H9 (cell line): ENCODE measurements around the gene ZBTB22. TPM values are rescaled to one million over a fixed set of nuclear protein-coding genes. Genes with fewer than 3 reads are reported as not detected.
A peak's percentile ranks its signal among the peaks of the same experiment; 100 is the strongest.

Experiments used
- DNase-seq: peaks from one replicate; pipeline ENCODE4 v3.0.0-alpha.2; 2017
- H2AFZ ChIP-seq: one replicate; pipeline ENCODE4 v1.6.1; 2013; ENCODE audit warnings: mild to moderate bottlenecking, low read length, control low read depth, moderate library complexity
- H2AK5ac ChIP-seq: 2 replicates; pipeline ENCODE4 v1.6.1; 2013; ENCODE audit warnings: low read length, control low read depth, mixed read lengths; ENCODE audit not compliant: insufficient read length
- H2BK120ac ChIP-seq: one replicate; pipeline ENCODE4 v1.6.1; 2013; ENCODE audit warnings: low read depth, mild to moderate bottlenecking, low read length, control low read depth, inconsistent platforms; ENCODE audit not compliant: poor library complexity, severe bottlenecking
- H2BK12ac ChIP-seq: 2 replicates; pipeline ENCODE4 v1.6.1; 2013; ENCODE audit warnings: low read length, control low read depth, mixed read lengths, low read depth; ENCODE audit not compliant: insufficient read length
- H2BK15ac ChIP-seq: 2 replicates; pipeline ENCODE4 v1.6.1; 2013; ENCODE audit warnings: low read depth, low read length, control low read depth
- H2BK20ac ChIP-seq: one replicate; pipeline ENCODE4 v1.6.1; 2013; ENCODE audit warnings: low read depth, mild to moderate bottlenecking, low read length, control low read depth, inconsistent platforms; ENCODE audit not compliant: poor library complexity, severe bottlenecking
- H2BK5ac ChIP-seq: 2 replicates; pipeline ENCODE4 v1.6.1; 2013; ENCODE audit warnings: low read length, control low read depth, mixed read lengths; ENCODE audit not compliant: insufficient read length
- H3K14ac ChIP-seq: 2 replicates; pipeline ENCODE4 v1.6.1; 2013; ENCODE audit warnings: low read length, control low read depth; ENCODE audit not compliant: insufficient read depth
- H3K18ac ChIP-seq: 2 replicates; pipeline ENCODE4 v1.6.1; 2013; ENCODE audit warnings: low read depth, mild to moderate bottlenecking, mixed read lengths, low read length, control low read depth; ENCODE audit not compliant: insufficient read length
- H3K23ac ChIP-seq: 2 replicates; pipeline ENCODE4 v1.6.1; 2013; ENCODE audit warnings: low read length, control low read depth, mixed read lengths, low read depth; ENCODE audit not compliant: insufficient read length
- H3K23me2 ChIP-seq: 2 replicates; pipeline ENCODE4 v1.6.1; 2013; ENCODE audit warnings: low read depth, mild to moderate bottlenecking, mixed read lengths, low read length, control low read depth; ENCODE audit not compliant: insufficient read length, poor library complexity, severe bottlenecking
- H3K27ac ChIP-seq: 2 replicates; pipeline ENCODE4 v1.5.1; 2013; ENCODE audit warnings: low read length, control low read depth, mixed read lengths, low read depth; ENCODE audit not compliant: insufficient read length
- H3K27me3 ChIP-seq: 2 replicates; pipeline ENCODE4 v1.6.1; 2013; ENCODE audit warnings: low read length, control low read depth, inconsistent platforms; ENCODE audit not compliant: insufficient read depth
- H3K4ac ChIP-seq: 2 replicates; pipeline ENCODE4 v1.6.1; 2013; ENCODE audit warnings: low read depth, mild to moderate bottlenecking, control low read depth, inconsistent platforms, low read length, moderate library complexity
- H3K4me1 ChIP-seq: 2 replicates; pipeline ENCODE4 v1.6.1; 2013; ENCODE audit warnings: low read length, control low read depth, inconsistent platforms; ENCODE audit not compliant: insufficient read depth
- H3K4me2 ChIP-seq: 2 replicates; pipeline ENCODE4 v1.6.1; 2013; ENCODE audit warnings: low read length, control low read depth, mixed read lengths; ENCODE audit not compliant: insufficient read length, insufficient read depth
- H3K56ac ChIP-seq: 2 replicates; pipeline ENCODE4 v1.6.1; 2013; ENCODE audit warnings: low read depth, mild to moderate bottlenecking, mixed read lengths, low read length, control low read depth; ENCODE audit not compliant: insufficient read length
- H3K79me1 ChIP-seq: 2 replicates; pipeline ENCODE4 v1.6.1; 2013; ENCODE audit warnings: low read depth, mild to moderate bottlenecking, moderate library complexity, low read length, control low read depth, inconsistent platforms; ENCODE audit not compliant: insufficient read depth, poor library complexity, severe bottlenecking
- H3K79me2 ChIP-seq: 2 replicates; pipeline ENCODE4 v1.6.1; 2013; ENCODE audit warnings: low read length, control low read depth, inconsistent platforms; ENCODE audit not compliant: insufficient read depth
- H3K9ac ChIP-seq: 2 replicates; pipeline ENCODE4 v1.6.1; 2013; ENCODE audit warnings: low read length, control low read depth, mixed read lengths; ENCODE audit not compliant: insufficient read length; ENCODE audit errors: extremely low read depth
- H3K9me3 ChIP-seq: one replicate; pipeline ENCODE4 v1.6.1; 2013; ENCODE audit warnings: low read depth, low read length, inconsistent platforms; ENCODE audit not compliant: control insufficient read depth
- H3T11ph ChIP-seq: one replicate; pipeline ENCODE4 v1.6.1; 2013; ENCODE audit warnings: mild to moderate bottlenecking, low read length, control low read depth, inconsistent platforms
- H4K20me1 ChIP-seq: one replicate; pipeline ENCODE4 v1.6.1; 2013; ENCODE audit not compliant: control insufficient read depth, insufficient read length, insufficient read depth
- H4K5ac ChIP-seq: 2 replicates; pipeline ENCODE4 v1.6.1; 2013; ENCODE audit warnings: low read depth, mild to moderate bottlenecking, mixed read lengths, low read length, control low read depth; ENCODE audit not compliant: insufficient read length
- H4K8ac ChIP-seq: replicated peaks from 2 replicates; pipeline ENCODE4 v1.6.1; 2013; ENCODE audit warnings: low read length, control low read depth, mixed read lengths, low read depth; ENCODE audit not compliant: insufficient read length
- H4K91ac ChIP-seq: 2 replicates; pipeline ENCODE4 v1.6.1; 2013; ENCODE audit warnings: low read depth, mild to moderate bottlenecking, moderate library complexity, mixed read lengths, low read length, control low read depth; ENCODE audit not compliant: insufficient read length
- H3K27ac Mint-ChIP-seq, 3 experiments: 2 replicates in 2 of 3; 3 replicates in 1 of 3; pipeline ENCODE4 v1.8.0; 2020 to 2021; ENCODE audit warnings: mixed read lengths in 3 of 3, mild to moderate bottlenecking in 1 of 3, moderate library complexity in 1 of 3
- H3K27me3 Mint-ChIP-seq: 2 replicates; pipeline ENCODE4 v1.8.0; 2021; ENCODE audit warnings: low read depth, mild to moderate bottlenecking, moderate library complexity, mixed read lengths
- H3K36me3 Mint-ChIP-seq, 3 experiments: 2 replicates in 2 of 3; 3 replicates in 1 of 3; pipeline ENCODE4 v1.8.0; 2020 to 2021; ENCODE audit warnings: low read depth in 3 of 3, mixed read lengths in 3 of 3; ENCODE audit not compliant: insufficient read depth in 1 of 3
- H3K4me1 Mint-ChIP-seq, 2 experiments: 2 replicates each; pipeline ENCODE4 v1.8.0; 2020; ENCODE audit warnings: mixed read lengths in 2 of 2
- H3K4me3 Mint-ChIP-seq, 2 experiments: 2 replicates in 1 of 2; 3 replicates in 1 of 2; pipeline ENCODE4 v1.8.0; 2020 to 2021; ENCODE audit warnings: mild to moderate bottlenecking in 2 of 2, mixed read lengths in 2 of 2, moderate library complexity in 1 of 2
- H3K9me3 Mint-ChIP-seq, 2 experiments: 2 replicates in 1 of 2; 3 replicates in 1 of 2; pipeline ENCODE4 v1.8.0; 2020; ENCODE audit warnings: mild to moderate bottlenecking in 2 of 2, mixed read lengths in 2 of 2, moderate library complexity in 1 of 2
- CTCF ChIP-seq: fragments of 200-600 bp; sonication (generic); conservative IDR thresholded peaks from 3 replicates; pipeline ENCODE4 v1.8.0; 2021; ENCODE audit warnings: antibody characterized with exemption, mild to moderate bottlenecking
- WGBS: extraction: QIAGEN DNeasy Blood & Tissue Kit; methylation state at CpG from one replicate; pipeline ENCODE4 v1.1.7; 2013; ENCODE audit warnings: missing lambda C conversion rate, low lambda C conversion rate, mixed read lengths; ENCODE audit not compliant: insufficient read length; ENCODE audit errors: extremely low coverage; 5-methylcytosine and 5-hydroxymethylcytosine counted together
- total RNA-seq: library from RNA; stranded (reverse); gene quantifications from 2 replicates; pipeline ENCODE4 v1.2.1, GENCODE V29; 2021

Gene ZBTB22
- total RNA-seq, 1 experiment from 2014 or later: 8.1 TPM

GRCh38 chr6:33313709-33314514, 3.6 kb downstream of the ZBTB22 start, which contains the start of gene TAPBP:
Gene TAPBP, minus strand, starts transcription at chr6:33314078. Its CDS starts 37 bp downstream, at chr6:33314041.
- Histone ChIP-seq H3K14ac (peak within 1 kb of the TSS; percentile 69; the same call in 1 of the 2 replicates), H4K91ac (no peak within 1 kb of the TSS), H2BK15ac (no peak within 1 kb of the TSS), H3K4ac (no peak within 1 kb of the TSS), H3T11ph (no peak within 1 kb of the TSS), H4K5ac (no peak within 1 kb of the TSS), H3K4me1 (no peaks in the 10 kb centered on the region), H2BK120ac (no peak within 1 kb of the TSS), H2AFZ (no peak within 1 kb of the TSS), H3K27ac (no peak within 1 kb of the TSS), H2BK12ac (no peak within 1 kb of the TSS), H3K56ac (no peak within 1 kb of the TSS), H2BK5ac (no peak within 1 kb of the TSS), H3K79me2 (no peaks in the 10 kb centered on the region; the same call in 1 of the 2 replicates), H3K27me3 (no peaks in the 10 kb centered on the region), H3K9me3 (no peaks in the 10 kb centered on the region), H2AK5ac (no peak within 1 kb of the TSS), H3K23ac (no peak within 1 kb of the TSS), H2BK20ac (no peak within 1 kb of the TSS), H3K18ac (peak within 1 kb of the TSS; percentile 85), H3K79me1 (no peaks in the 10 kb centered on the region), H3K9ac (peak within 1 kb of the TSS; percentile 61), H4K20me1 (no peaks in the 10 kb centered on the region), H3K4me2 (peak within 1 kb of the TSS; percentile 92), H4K8ac (no peak within 1 kb of the TSS), H3K23me2 (peaks cover 31% of the 10 kb centered on the region)
- Mint-ChIP-seq H3K4me1 (peaks cover 38 to 43% of the 10 kb centered on the region in 2 experiments), H3K9me3 (no peaks in the 10 kb centered on the region), H3K27ac (peak within 1 kb of the TSS; percentile 41 to 95 (median 59); a peak in 4 of 7 replicates), H3K4me3 (peak within 1 kb of the TSS; percentile 83 to 97), H3K27me3 (no peaks in the 10 kb centered on the region; the same call in 1 of the 2 replicates), H3K36me3 (peaks cover 2 to 21% (median 13%) of the 10 kb centered on the region in 3 experiments; a peak in 5 of 7 replicates)
- no CpG with 5 or more reads among the region's 47 CpGs for WGBS
- TF ChIP-seq CTCF: no peak
- DNase-seq: peak; percentile 64
